H9 (cell line): ENCODE measurements around the gene MTO1. TPM values are rescaled to one million over a fixed set of nuclear protein-coding genes. Genes with fewer than 3 reads are reported as not detected.

ENCODE experiments used
- DNase-seq: peaks from one replicate; pipeline ENCODE4 v3.0.0-alpha.2; 2017
- H2AFZ ChIP-seq: one replicate; pipeline ENCODE4 v1.6.1; 2013; ENCODE audit warnings: mild to moderate bottlenecking, low read length, control low read depth, moderate library complexity
- H2AK5ac ChIP-seq: 2 replicates; pipeline ENCODE4 v1.6.1; 2013; ENCODE audit warnings: low read length, control low read depth, mixed read lengths; ENCODE audit not compliant: insufficient read length
- H2BK120ac ChIP-seq: one replicate; pipeline ENCODE4 v1.6.1; 2013; ENCODE audit warnings: low read depth, mild to moderate bottlenecking, low read length, control low read depth, inconsistent platforms; ENCODE audit not compliant: poor library complexity, severe bottlenecking
- H2BK12ac ChIP-seq: 2 replicates; pipeline ENCODE4 v1.6.1; 2013; ENCODE audit warnings: low read length, control low read depth, mixed read lengths, low read depth; ENCODE audit not compliant: insufficient read length
- H2BK15ac ChIP-seq: 2 replicates; pipeline ENCODE4 v1.6.1; 2013; ENCODE audit warnings: low read depth, low read length, control low read depth
- H2BK20ac ChIP-seq: one replicate; pipeline ENCODE4 v1.6.1; 2013; ENCODE audit warnings: low read depth, mild to moderate bottlenecking, low read length, control low read depth, inconsistent platforms; ENCODE audit not compliant: poor library complexity, severe bottlenecking
- H2BK5ac ChIP-seq: 2 replicates; pipeline ENCODE4 v1.6.1; 2013; ENCODE audit warnings: low read length, control low read depth, mixed read lengths; ENCODE audit not compliant: insufficient read length
- H3K14ac ChIP-seq: 2 replicates; pipeline ENCODE4 v1.6.1; 2013; ENCODE audit warnings: low read length, control low read depth; ENCODE audit not compliant: insufficient read depth
- H3K18ac ChIP-seq: 2 replicates; pipeline ENCODE4 v1.6.1; 2013; ENCODE audit warnings: low read depth, mild to moderate bottlenecking, mixed read lengths, low read length, control low read depth; ENCODE audit not compliant: insufficient read length
- H3K23ac ChIP-seq: 2 replicates; pipeline ENCODE4 v1.6.1; 2013; ENCODE audit warnings: low read length, control low read depth, mixed read lengths, low read depth; ENCODE audit not compliant: insufficient read length
- H3K23me2 ChIP-seq: 2 replicates; pipeline ENCODE4 v1.6.1; 2013; ENCODE audit warnings: low read depth, mild to moderate bottlenecking, mixed read lengths, low read length, control low read depth; ENCODE audit not compliant: insufficient read length, poor library complexity, severe bottlenecking
- H3K27ac ChIP-seq: 2 replicates; pipeline ENCODE4 v1.5.1; 2013; ENCODE audit warnings: low read length, control low read depth, mixed read lengths, low read depth; ENCODE audit not compliant: insufficient read length
- H3K27me3 ChIP-seq: 2 replicates; pipeline ENCODE4 v1.6.1; 2013; ENCODE audit warnings: low read length, control low read depth, inconsistent platforms; ENCODE audit not compliant: insufficient read depth
- H3K4ac ChIP-seq: 2 replicates; pipeline ENCODE4 v1.6.1; 2013; ENCODE audit warnings: low read depth, mild to moderate bottlenecking, control low read depth, inconsistent platforms, low read length, moderate library complexity
- H3K4me1 ChIP-seq: 2 replicates; pipeline ENCODE4 v1.6.1; 2013; ENCODE audit warnings: low read length, control low read depth, inconsistent platforms; ENCODE audit not compliant: insufficient read depth
- H3K4me2 ChIP-seq: 2 replicates; pipeline ENCODE4 v1.6.1; 2013; ENCODE audit warnings: low read length, control low read depth, mixed read lengths; ENCODE audit not compliant: insufficient read length, insufficient read depth
- H3K56ac ChIP-seq: 2 replicates; pipeline ENCODE4 v1.6.1; 2013; ENCODE audit warnings: low read depth, mild to moderate bottlenecking, mixed read lengths, low read length, control low read depth; ENCODE audit not compliant: insufficient read length
- H3K79me1 ChIP-seq: 2 replicates; pipeline ENCODE4 v1.6.1; 2013; ENCODE audit warnings: low read depth, mild to moderate bottlenecking, moderate library complexity, low read length, control low read depth, inconsistent platforms; ENCODE audit not compliant: insufficient read depth, poor library complexity, severe bottlenecking
- H3K79me2 ChIP-seq: 2 replicates; pipeline ENCODE4 v1.6.1; 2013; ENCODE audit warnings: low read length, control low read depth, inconsistent platforms; ENCODE audit not compliant: insufficient read depth
- H3K9ac ChIP-seq: 2 replicates; pipeline ENCODE4 v1.6.1; 2013; ENCODE audit warnings: low read length, control low read depth, mixed read lengths; ENCODE audit not compliant: insufficient read length; ENCODE audit errors: extremely low read depth
- H3K9me3 ChIP-seq: one replicate; pipeline ENCODE4 v1.6.1; 2013; ENCODE audit warnings: low read depth, low read length, inconsistent platforms; ENCODE audit not compliant: control insufficient read depth
- H3T11ph ChIP-seq: one replicate; pipeline ENCODE4 v1.6.1; 2013; ENCODE audit warnings: mild to moderate bottlenecking, low read length, control low read depth, inconsistent platforms
- H4K20me1 ChIP-seq: one replicate; pipeline ENCODE4 v1.6.1; 2013; ENCODE audit not compliant: control insufficient read depth, insufficient read length, insufficient read depth
- H4K5ac ChIP-seq: 2 replicates; pipeline ENCODE4 v1.6.1; 2013; ENCODE audit warnings: low read depth, mild to moderate bottlenecking, mixed read lengths, low read length, control low read depth; ENCODE audit not compliant: insufficient read length
- H4K8ac ChIP-seq: replicated peaks from 2 replicates; pipeline ENCODE4 v1.6.1; 2013; ENCODE audit warnings: low read length, control low read depth, mixed read lengths, low read depth; ENCODE audit not compliant: insufficient read length
- H4K91ac ChIP-seq: 2 replicates; pipeline ENCODE4 v1.6.1; 2013; ENCODE audit warnings: low read depth, mild to moderate bottlenecking, moderate library complexity, mixed read lengths, low read length, control low read depth; ENCODE audit not compliant: insufficient read length
- H3K27ac Mint-ChIP-seq, 3 experiments: 2 replicates in 2 of 3; 3 replicates in 1 of 3; pipeline ENCODE4 v1.8.0; 2020 to 2021; ENCODE audit warnings: mixed read lengths in 3 of 3, mild to moderate bottlenecking in 1 of 3, moderate library complexity in 1 of 3
- H3K27me3 Mint-ChIP-seq: 2 replicates; pipeline ENCODE4 v1.8.0; 2021; ENCODE audit warnings: low read depth, mild to moderate bottlenecking, moderate library complexity, mixed read lengths
- H3K36me3 Mint-ChIP-seq, 3 experiments: 2 replicates in 2 of 3; 3 replicates in 1 of 3; pipeline ENCODE4 v1.8.0; 2020 to 2021; ENCODE audit warnings: low read depth in 3 of 3, mixed read lengths in 3 of 3; ENCODE audit not compliant: insufficient read depth in 1 of 3
- H3K4me1 Mint-ChIP-seq, 2 experiments: 2 replicates each; pipeline ENCODE4 v1.8.0; 2020; ENCODE audit warnings: mixed read lengths in 2 of 2
- H3K4me3 Mint-ChIP-seq, 2 experiments: 2 replicates in 1 of 2; 3 replicates in 1 of 2; pipeline ENCODE4 v1.8.0; 2020 to 2021; ENCODE audit warnings: mild to moderate bottlenecking in 2 of 2, mixed read lengths in 2 of 2, moderate library complexity in 1 of 2
- H3K9me3 Mint-ChIP-seq, 2 experiments: 2 replicates in 1 of 2; 3 replicates in 1 of 2; pipeline ENCODE4 v1.8.0; 2020; ENCODE audit warnings: mild to moderate bottlenecking in 2 of 2, mixed read lengths in 2 of 2, moderate library complexity in 1 of 2
- WGBS: extraction: QIAGEN DNeasy Blood & Tissue Kit; methylation state at CpG from one replicate; pipeline ENCODE4 v1.1.7; 2013; ENCODE audit warnings: missing lambda C conversion rate, low lambda C conversion rate, mixed read lengths; ENCODE audit not compliant: insufficient read length; ENCODE audit errors: extremely low coverage; 5-methylcytosine and 5-hydroxymethylcytosine counted together
- total RNA-seq: library from RNA; stranded (reverse); gene quantifications from 2 replicates; pipeline ENCODE4 v1.2.1, GENCODE V29; 2021
- TF ChIP-seq, protein P1 (sequence below): fragments of 200-600 bp; sonication (generic); conservative IDR thresholded peaks from 3 replicates; pipeline ENCODE4 v1.8.0; 2021; ENCODE audit warnings: antibody characterized with exemption, mild to moderate bottlenecking

MTO1 gene
- total RNA-seq, 1 experiment from 2014 or later = 27.8 TPM

DNA sequence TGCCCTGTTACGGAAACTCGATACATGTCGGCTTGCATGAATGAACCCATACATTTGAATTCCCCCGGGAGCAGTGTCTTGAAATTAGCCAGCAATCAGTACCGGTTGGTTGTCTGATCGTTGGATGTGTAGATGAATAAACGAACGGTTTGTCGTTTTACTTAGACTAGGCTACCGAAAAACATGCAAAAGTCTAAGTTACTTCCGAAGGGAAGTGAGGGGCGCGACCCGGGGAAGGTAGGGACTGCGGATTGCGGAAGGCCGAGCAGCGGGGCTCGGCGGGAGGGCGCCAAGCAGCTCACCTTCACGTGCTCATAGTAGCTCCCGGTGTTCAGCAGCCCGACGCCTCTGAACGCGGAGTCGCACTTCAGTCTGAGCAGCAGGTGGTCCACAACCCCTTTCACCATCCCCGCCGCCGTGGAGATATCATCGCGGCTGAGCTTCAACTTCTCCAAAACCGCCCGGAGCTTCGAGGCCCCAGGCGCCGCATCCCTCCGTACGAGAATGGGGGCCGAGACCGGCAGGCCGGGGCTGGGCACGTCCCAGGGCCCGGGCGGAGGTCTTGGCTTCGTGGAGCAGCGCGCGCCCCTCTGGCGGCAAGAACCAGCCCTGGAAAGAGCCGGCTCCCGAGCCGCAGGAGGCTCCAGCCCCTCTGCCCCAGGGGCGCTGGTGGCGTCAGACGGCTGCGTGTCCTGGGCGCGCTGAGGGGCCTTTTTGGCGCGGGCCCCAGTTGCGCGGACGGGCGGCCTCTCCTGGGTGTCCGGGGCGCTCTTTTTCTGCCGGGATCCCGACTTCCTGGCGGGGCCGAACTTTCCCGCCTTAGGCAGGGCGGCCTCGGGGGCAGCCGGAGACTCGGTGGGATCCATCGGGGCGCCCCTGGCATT, 10.1 kb upstream of the MTO1 start:
- H4K5ac ChIP-seq = no peak overlapping the region
- H3K4ac ChIP-seq = no peak overlapping the region
- H3K4me1 ChIP-seq = no peaks in the 10 kb centered on the region
- no peak overlapping the region for H2BK5ac ChIP-seq
- no peak overlapping the region for H4K8ac ChIP-seq
- no peak overlapping the region for H2AK5ac ChIP-seq
- peak overlapping the region; percentile 18 for H3K4me2 ChIP-seq
- Mint-ChIP-seq H3K4me1 (no peaks in the 10 kb centered on the region; a peak in 1 of 4 replicates), H3K27me3 (peaks cover 28% of the 10 kb centered on the region), H3K36me3 (peaks cover 0 to 4% (median 0%) of the 10 kb centered on the region in 3 experiments; a peak in 2 of 7 replicates), H3K9me3 (peaks cover 0 to 4% of the 10 kb centered on the region in 2 experiments; a peak in 1 of 5 replicates), H3K27ac (no peak overlapping the region), H3K4me3 (peak overlapping the region; percentile 23 to 52; a peak in 3 of 5 replicates)
- H2BK12ac ChIP-seq = no peak overlapping the region
- peak overlapping the region; percentile 96 for H3K18ac ChIP-seq
- no peak overlapping the region for H3K27ac ChIP-seq
- no peaks in the 10 kb centered on the region for H3K79me1 ChIP-seq
- TF ChIP-seq, protein P1, sequence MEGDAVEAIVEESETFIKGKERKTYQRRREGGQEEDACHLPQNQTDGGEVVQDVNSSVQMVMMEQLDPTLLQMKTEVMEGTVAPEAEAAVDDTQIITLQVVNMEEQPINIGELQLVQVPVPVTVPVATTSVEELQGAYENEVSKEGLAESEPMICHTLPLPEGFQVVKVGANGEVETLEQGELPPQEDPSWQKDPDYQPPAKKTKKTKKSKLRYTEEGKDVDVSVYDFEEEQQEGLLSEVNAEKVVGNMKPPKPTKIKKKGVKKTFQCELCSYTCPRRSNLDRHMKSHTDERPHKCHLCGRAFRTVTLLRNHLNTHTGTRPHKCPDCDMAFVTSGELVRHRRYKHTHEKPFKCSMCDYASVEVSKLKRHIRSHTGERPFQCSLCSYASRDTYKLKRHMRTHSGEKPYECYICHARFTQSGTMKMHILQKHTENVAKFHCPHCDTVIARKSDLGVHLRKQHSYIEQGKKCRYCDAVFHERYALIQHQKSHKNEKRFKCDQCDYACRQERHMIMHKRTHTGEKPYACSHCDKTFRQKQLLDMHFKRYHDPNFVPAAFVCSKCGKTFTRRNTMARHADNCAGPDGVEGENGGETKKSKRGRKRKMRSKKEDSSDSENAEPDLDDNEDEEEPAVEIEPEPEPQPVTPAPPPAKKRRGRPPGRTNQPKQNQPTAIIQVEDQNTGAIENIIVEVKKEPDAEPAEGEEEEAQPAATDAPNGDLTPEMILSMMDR = no peak
- peak; percentile 62 for DNase-seq
- no CpG with 5 or more reads among the region's 79 CpGs for WGBS
- H3K79me2 ChIP-seq = no peaks in the 10 kb centered on the region
- H3K9ac ChIP-seq = no peak overlapping the region
- H3K9me3 ChIP-seq = no peaks in the 10 kb centered on the region
- H2BK20ac ChIP-seq = no peak overlapping the region
- H3T11ph ChIP-seq = no peak overlapping the region
- H4K91ac ChIP-seq = no peak overlapping the region
- no peak overlapping the region for H2AFZ ChIP-seq
- H3K14ac ChIP-seq = peak overlapping the region; percentile 91; the same call in 1 of the 2 replicates
- H3K56ac ChIP-seq = no peak overlapping the region
- peaks cover 3% of the 10 kb centered on the region for H3K23me2 ChIP-seq
- no peak overlapping the region for H3K23ac ChIP-seq
- no peak overlapping the region for H2BK15ac ChIP-seq
- H4K20me1 ChIP-seq = no peaks in the 10 kb centered on the region
- H3K27me3 ChIP-seq = no peaks in the 10 kb centered on the region
- no peak overlapping the region for H2BK120ac ChIP-seq
